ENCODE measurements around the gene ACOT11. TPM values are rescaled to one million over a fixed set of nuclear protein-coding genes. Genes with fewer than 3 reads are reported as not detected.

Gene ACOT11
- total RNA-seq, 2 donors from 2014 or later, result 43.3 to 82.5 TPM

GRCh38 chr1:54556110-54556509 lies 8.1 kb downstream of the ACOT11 start:
- no peak for TF ChIP-seq CTCF (IDR thresholded peaks at IDR 0.05)
- intact Hi-C loops (cut with DNase I), result no loop called here
- no peak overlapping the region for H3K9ac ChIP-seq (ENCODE audit: low read depth in 2 of 2, low read length in 2 of 2)
- no peaks in the 10 kb centered on the region for H3K4me1 ChIP-seq
- no peak overlapping the region for H3K27ac ChIP-seq
- H3K9me3 ChIP-seq, result no peaks in the 10 kb centered on the region
- H3K27me3 ChIP-seq, result no peaks in the 10 kb centered on the region
- no peaks in the 10 kb centered on the region for H3K36me3 ChIP-seq
- no peak overlapping the region for H3K4me3 ChIP-seq
- no peak for DNase-seq

GRCh38 chr1:54557671-54558355 lies 9.8 kb downstream of the ACOT11 start:
- no peak for DNase-seq
- no peak for TF ChIP-seq CTCF (IDR thresholded peaks at IDR 0.05)
- H3K27me3 ChIP-seq, result no peaks in the 10 kb centered on the region
- no peaks in the 10 kb centered on the region for H3K9me3 ChIP-seq
- no peaks in the 10 kb centered on the region for H3K4me1 ChIP-seq
- H3K9ac ChIP-seq (ENCODE audit: low read depth in 2 of 2, low read length in 2 of 2), result no peak overlapping the region
- intact Hi-C loops (cut with DNase I), result no loop called here
- H3K36me3 ChIP-seq, result no peaks in the 10 kb centered on the region
- H3K4me3 ChIP-seq, result no peak overlapping the region
- H3K27ac ChIP-seq, result no peak overlapping the region

GRCh38 chr1:54558434-54559030 lies 10.5 kb downstream of the ACOT11 start:
- TF ChIP-seq CTCF (IDR thresholded peaks at IDR 0.05), result no peak
- no peak overlapping the region for H3K9ac ChIP-seq (ENCODE audit: low read depth in 2 of 2, low read length in 2 of 2)
- H3K27ac ChIP-seq, result no peak overlapping the region
- DNase-seq, result no peak
- H3K9me3 ChIP-seq, result no peaks in the 10 kb centered on the region
- H3K36me3 ChIP-seq, result no peaks in the 10 kb centered on the region
- H3K27me3 ChIP-seq, result no peaks in the 10 kb centered on the region
- H3K4me1 ChIP-seq, result no peaks in the 10 kb centered on the region
- H3K4me3 ChIP-seq, result no peak overlapping the region
- intact Hi-C loops (cut with DNase I), result no loop called here

- Histone ChIP-seq H3K9ac (ENCODE audit: low read depth in 2 of 2, low read length in 2 of 2) (no peak overlapping the region), H3K9me3 (no peaks in the 10 kb centered on the region), H3K27me3 (no peaks in the 10 kb centered on the region), H3K4me3 (no peak overlapping the region), H3K4me1 (peaks cover 3% of the 10 kb centered on the region), H3K36me3 (no peaks in the 10 kb centered on the region), H3K27ac (no peak overlapping the region)
- DNase-seq, result no peak
- TF ChIP-seq CTCF (IDR thresholded peaks at IDR 0.05), result no peak
- intact Hi-C loops (cut with DNase I), result no loop called here
These were observed 11.1 kb downstream of the ACOT11 start for GRCh38 chr1:54559111-54559548.

GRCh38 chr1:54559771-54560231 lies 11.8 kb downstream of the ACOT11 start:
- H3K27me3 ChIP-seq, result no peaks in the 10 kb centered on the region
- no peaks in the 10 kb centered on the region for H3K36me3 ChIP-seq
- DNase-seq, result no peak
- peaks cover 3% of the 10 kb centered on the region for H3K4me1 ChIP-seq
- no peak overlapping the region for H3K27ac ChIP-seq
- intact Hi-C loops (cut with DNase I), result no loop called here
- no peak for TF ChIP-seq CTCF (IDR thresholded peaks at IDR 0.05)
- no peak overlapping the region for H3K4me3 ChIP-seq
- no peak overlapping the region for H3K9ac ChIP-seq (ENCODE audit: low read depth in 2 of 2, low read length in 2 of 2)
- no peaks in the 10 kb centered on the region for H3K9me3 ChIP-seq
